Hypothalamus (tissue), 51 donors: Measurements from ENCODE around the gene EFCAB9.
A peak's percentile ranks its signal among the peaks of the same experiment; 100 is the strongest.

ENCODE experiments used
- DNase-seq, 51 donors: peaks; one replicate each; lab custom pipeline; 2025; lab: John Stamatoyannopoulos, UW

Gene EFCAB9

DNA sequence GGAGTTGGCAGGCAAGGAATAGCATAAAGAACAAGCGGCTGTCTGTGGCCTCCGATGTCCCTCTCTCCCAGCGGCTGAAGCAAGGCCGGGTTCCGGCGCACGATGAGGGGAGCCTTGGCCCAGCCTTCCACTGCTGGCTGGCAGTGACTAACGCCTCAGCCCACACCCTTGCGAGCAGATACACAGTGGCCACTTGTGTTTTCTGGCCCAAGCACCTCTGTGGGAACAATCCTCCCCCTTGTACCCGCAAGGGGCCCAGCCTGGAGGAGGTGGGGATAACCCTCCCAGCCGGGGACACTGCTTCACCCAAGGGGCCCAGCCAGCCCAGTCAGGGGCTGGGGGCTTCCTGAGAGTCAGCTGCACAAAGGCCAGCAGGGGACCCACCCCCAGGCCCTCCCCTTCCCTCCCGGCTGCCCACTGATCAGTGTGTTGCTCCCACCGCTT, 29.2 kb upstream of the EFCAB9 start:
- DNase-seq = peak in 36 of 51 donors; percentile 14 to 83 (median 58)

DNA sequence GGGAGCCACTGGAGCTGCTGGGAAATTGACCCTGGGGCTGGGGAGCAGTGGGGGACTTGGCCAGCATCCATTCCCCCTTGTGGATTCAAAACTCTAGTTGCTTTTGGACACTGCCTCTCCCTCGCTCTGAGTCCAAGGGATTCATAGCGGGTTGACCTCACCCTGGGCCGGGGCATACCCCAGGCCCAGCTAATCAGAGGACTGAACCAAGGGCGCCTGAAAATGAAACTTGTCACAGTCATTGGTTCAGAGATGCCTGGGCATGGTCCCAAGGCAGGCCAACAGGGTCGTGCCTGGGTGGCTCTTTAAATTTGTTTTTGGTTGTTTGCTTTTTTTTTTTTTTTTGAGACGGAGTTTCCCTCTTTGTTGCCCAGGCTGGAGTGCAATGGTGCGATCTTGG, 28.5 kb upstream of the EFCAB9 start:
- no peak for DNase-seq

DNA sequence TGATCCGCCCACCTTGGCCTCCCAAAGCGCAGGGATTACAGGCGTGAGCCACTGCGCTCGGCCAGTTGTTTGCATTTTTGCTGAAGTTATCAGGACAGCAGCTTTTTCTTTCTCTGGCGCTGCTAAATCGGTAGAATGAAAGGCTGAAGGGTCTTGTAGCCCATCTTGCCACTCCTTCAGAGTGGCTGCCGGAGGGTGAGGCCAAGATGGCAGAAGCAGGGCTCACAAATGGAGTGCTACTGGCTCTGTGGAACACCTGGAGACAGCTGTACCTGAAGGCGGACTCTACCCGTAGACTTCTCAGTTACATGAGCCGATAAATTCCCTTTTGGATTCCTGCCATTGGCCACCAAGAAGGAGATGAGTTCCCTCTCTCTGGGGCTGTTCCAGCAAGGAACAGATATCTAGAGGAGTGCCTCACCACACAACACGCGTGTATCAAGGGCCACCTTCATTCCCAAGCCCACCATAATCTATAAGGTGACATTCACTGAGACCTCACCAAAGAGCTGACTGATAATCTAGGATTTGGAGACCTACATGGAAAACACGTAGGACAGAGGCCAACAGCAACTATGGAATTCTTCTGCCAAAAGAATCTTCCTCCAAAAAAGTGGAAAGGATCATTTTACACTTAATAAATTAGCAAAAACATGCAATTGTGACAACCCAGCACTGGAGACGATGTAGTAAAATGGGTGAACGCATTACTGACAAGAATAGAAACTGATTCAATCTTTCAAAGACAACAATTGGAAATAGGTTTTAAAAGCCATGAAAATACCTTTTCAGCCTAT, 27.7 kb upstream of the EFCAB9 start:
- no peak for DNase-seq

DNA sequence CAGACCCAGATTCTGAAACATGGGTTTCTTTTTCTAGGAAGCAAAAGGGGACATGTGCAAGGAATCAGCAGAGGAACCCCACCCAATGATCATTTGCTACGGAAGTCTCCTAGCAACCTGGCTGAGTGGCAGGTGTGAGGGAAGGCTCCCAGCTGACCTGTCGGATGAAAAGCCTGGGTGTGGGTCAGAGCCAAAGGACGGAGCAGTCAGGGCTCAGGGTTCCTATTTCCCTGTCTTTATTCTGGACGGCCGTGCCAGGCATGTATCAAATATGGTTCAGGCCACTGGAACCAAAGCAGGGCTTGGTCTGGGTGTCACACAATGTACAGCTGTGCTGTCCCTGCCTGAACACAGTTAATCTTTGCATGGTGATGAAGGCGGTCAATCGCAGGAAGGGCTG, 26.1 kb upstream of the EFCAB9 start:
- no peak for DNase-seq

DNA sequence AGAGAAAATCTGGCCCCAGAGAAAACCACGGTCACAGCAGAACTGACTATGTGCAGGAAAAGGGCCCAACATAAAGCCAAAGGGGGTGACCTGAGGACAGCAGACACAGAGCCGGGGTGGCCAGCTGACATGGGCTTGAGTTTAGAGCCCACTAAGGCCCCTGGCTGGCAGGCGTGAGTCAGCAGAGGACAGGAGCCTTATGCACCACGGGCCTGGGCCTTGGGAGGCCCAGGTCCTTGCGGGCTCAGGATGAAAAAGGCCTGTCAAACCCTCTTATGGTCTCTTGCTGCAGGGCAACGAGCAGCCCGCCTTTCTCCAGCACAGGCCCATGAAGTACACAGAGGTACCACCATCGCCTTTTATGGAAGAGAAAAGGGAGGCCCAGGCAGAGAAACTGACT, 25.7 kb upstream of the EFCAB9 start:
- DNase-seq = no peak

DNA sequence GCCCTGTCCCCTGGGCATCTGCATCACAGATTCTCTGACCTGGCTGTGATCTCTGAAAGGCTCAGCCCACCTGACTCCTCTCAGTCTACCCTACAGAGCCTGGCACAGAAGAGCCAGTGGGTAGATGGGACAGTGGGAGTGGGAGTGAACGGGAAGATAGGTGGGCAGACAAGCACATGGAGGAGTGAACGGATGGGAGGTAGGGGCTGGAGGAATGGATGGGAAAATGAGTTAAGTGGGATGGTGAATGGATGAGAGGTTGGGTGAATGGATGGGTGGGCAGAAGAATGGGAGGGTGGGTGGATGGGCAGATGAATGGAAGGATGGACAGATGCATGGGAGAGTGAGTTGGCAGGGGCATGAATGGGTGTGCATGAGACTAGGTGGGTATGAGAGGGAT, 24.8 kb upstream of the EFCAB9 start:
- no peak for DNase-seq

DNA sequence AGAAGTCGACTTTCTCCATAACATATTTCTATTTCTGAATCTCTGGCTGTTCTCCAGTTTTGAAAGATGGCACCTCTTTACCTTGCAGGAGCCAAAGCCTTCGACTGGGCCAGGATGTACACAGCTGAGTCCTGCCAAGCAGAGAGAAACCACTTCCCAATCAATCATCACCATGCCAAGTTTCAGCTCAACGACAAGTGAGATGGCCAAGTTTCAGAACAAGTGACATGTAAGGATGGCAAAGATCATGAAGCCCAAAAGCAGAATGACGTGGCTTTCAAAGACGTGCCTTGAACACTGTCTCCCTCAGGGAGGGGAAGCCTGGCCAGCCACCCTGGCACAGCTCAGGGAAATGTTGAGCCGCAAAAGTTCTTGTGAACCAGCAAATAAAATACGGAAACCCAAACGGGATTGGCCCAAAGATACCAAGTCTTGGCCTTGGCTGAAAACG, 23.7 kb upstream of the EFCAB9 start:
- DNase-seq = no peak

DNA sequence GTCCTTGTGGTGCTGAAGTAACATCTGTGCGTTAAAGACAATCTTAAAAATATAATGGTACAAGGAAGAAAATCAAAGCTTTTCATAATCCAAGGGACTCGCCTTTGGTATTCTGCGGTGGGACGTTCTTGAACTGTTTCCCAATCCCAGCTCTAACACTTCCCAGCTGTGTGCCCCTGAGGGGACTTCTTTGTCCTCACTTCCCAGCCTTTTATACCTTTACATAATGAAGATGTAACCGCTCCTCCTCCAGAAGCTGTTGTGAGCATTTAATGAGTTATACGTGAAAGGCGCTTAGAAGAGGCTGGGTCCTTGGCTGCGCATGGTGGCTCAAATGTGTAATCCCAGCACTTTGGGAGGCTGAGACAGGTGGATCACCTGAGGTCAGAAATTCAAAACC, 22.9 kb upstream of the EFCAB9 start:
- no peak for DNase-seq

DNA sequence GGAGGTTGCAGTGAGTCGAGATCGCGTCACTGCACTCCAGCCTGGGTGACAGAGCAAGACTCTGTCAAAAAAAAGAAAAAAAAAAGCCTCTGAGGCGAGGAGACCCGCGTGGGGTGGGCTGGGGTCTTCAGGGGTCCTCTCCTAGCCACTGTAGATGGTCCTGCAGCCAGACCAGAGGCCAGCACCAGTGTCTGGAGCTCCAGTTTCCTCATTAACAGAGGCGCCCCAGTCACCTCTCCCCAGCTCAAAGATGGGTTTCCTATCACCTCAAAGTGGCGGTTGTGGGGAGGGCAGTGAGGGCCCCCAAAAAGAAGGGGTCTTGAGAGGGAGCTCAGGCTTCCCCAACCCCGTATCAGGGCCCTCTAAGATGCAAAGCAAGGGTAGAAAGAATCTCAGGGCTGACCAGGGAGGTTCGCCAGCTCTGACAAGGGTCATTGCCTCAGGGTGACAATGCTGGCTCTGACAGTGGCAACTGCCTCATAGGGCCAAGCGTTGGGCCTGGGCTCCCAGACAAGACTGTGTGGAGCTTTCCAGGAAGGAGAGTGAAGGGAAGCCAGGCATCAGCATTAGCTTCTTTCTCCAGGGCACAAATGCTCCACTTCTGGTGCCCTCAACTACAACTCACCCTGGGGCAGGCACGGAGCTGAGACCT, 20.9 kb upstream of the EFCAB9 start:
- peak in 34 of 51 donors; percentile 11 to 84 (median 53) for DNase-seq

DNA sequence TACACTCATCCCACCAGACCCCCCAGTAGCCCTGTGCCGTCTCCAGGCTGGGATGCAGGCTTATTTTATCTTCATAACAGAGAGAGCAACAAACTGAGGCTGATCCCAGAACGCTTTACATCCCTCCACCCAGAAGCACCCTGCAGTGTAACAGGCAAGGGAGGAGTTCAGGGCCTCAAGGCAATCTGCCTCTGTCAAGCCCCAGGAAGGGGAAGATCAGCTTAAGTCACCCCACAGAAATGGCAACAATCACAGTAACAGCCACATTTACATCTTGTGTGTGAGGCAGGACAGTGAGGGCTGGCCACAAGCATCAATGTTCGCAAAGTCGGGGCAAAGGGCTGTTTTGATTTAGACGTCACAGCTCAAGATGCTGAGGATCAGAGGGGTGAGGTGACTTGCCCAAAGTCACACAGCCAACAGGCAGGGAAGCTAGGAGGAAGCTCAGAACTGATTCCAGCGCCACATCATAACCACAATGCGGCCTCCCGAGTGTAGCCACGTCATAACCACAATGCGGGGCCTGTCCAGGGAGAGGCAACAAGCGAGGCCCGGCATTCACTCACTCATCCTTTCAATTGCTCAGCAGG, 20.3 kb upstream of the EFCAB9 start:
- no peak for DNase-seq

DNA sequence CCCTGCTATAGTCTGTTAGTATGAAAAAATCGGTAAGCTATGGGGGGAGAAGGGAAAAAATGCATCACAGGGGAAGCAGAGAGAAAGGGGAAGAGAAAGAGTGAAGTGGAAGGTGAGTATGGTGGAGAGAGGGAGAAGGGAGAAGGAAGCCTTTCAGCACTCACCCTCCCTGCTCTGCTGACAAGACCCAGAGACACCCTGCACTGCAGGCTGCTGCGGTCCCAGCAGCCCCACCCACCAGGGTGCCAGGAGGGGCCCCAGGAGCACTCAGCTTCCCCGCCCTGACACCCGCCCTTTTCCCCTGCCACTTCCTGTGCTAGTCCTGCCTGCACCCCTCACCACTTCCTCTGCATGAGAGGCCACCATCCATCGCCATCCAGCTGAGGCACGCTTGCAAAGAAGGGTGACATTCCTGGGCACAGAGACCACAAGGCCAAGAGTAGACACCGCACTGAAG, 18.7 kb upstream of the EFCAB9 start:
- DNase-seq = peak in 11 of 51 donors; percentile 8 to 37 (median 18)

DNA sequence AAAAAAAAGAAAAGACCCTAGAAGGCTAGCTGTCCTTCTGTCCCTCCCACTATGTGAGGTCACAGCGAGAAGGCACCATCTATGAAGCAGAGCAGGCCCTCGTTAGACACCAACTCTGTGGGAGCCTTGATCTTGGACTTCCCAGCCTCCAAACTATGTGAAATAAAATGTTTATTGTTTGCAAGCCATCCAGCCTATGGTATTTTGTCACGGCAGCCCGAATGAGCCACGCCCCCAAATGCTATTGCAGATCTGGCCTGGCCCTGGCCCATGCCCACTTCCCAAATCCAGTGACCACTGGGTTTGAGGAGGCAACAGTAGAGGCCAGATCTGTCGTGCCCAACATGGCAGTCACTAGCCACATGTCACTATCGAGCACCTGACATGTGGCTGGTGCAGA, 16.8 kb upstream of the EFCAB9 start:
- no peak for DNase-seq

DNA sequence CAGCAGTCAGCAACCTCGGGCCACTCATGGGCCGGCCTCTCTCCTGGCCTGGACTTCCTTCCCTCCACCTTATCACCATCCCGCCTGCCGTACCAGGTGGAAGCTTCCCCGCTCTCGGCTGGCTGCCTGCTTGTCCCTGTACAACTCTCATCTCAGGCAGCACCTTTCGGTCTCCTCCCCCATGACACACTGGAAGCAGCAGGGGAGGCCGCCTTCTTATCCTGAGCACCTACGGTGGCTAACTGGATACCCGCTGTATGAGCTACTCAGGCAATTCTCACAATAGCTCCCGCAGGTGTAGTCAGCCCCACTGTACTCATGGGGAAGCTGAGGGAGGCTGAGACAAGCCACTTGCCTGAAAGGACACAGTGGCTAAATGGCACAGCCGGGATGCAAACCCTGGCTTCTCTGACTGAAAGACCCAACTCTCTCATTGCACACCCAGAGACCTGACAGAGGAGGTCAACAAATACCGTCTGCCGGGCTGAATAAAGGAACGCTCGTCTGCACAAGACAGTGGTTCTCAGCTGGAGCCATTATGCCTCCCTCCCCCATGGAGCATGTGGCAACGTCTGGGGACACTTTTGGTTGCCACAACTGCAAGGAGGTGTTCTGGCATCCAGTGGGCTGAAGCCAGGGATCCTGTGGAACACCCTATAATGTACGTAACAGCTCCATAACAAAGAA, 15.5 kb upstream of the EFCAB9 start:
- DNase-seq = no peak

DNA sequence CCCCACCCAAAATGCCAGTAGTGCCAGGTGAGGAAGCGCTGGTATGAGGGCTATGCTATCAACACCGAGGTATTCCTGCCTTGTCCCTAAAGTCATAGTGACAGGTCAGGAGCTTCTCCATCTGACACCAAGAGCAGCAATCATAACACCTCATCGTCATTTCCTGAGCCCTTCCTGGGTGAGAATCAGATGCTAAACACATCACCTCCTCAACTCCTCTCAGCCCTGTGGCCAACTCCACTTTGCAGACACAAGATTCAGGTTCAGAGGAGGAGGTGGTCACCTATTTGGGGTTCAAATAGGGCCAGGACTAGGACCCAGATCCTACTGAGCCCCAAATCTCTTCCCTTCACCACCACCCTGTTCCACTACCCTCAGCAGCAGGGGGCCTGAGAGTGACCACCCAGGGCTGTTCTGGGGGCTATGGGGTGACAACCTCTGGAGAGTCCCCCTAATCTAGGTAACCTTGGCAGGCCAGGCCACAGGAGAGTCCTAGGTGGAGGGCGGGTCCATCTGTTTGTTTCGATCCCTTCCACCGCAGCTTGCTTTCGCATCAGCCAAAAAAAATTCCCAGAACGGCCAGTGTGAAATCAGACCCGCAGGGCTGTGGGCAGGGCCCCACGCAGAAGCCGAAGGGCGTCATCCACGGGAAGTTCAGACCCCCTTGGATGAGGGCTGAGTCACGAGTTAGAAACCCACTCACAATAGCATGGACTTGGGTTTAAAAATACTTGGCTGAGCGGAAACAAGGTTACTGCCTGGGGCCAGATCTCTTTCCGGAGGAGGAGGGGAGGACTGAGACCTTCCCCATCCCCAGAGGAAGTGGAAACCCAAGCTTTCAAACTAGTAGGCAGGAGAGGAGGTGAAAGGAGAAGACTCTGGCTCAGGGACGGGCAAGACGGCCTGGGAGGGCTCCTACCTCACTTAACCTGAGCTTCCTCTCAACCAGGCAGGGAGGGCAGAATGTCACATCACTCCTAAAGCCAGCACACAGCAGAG, 14.7 kb upstream of the EFCAB9 start:
- peak in 4 of 51 donors; percentile 10 to 18 (median 15) for DNase-seq

DNA sequence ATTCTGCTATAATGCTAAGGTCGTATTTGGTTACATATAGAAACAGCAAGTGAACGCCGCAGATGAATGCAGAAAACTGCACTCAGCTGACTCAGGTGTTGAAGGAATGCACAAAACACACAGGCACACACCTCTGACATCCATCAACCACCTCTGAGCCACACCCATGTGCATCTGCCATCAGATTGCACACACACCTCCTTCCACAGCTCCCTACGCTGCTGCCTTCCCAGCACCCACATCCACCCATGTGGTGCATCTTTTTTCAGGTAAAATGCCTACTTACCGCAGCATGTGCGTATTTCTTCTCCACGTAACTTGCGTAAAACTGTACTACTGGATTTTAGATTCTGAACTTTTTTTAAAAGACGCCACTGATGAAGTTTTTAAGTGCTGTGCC, 13.0 kb upstream of the EFCAB9 start:
- DNase-seq = no peak

DNA sequence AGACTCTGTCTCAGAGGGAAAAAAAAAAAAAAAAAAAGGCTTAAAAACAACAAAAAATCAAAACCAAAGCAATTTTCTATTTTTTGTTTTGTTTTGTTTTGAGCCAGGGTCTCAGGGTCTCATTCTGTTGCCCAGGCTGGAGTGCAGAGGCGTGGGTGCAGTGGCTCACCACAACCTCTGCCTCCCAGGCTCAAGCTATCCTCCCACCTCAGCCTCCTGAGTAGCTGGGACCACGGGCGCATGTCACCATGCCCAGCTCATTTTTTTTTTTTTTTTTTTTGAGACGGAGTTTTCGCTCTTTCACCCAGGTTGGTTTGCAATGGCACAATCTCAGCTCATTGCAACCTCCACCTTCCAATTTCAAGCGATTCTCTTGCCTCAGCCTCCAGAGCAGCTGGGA, 11.7 kb upstream of the EFCAB9 start:
- DNase-seq = no peak

DNA sequence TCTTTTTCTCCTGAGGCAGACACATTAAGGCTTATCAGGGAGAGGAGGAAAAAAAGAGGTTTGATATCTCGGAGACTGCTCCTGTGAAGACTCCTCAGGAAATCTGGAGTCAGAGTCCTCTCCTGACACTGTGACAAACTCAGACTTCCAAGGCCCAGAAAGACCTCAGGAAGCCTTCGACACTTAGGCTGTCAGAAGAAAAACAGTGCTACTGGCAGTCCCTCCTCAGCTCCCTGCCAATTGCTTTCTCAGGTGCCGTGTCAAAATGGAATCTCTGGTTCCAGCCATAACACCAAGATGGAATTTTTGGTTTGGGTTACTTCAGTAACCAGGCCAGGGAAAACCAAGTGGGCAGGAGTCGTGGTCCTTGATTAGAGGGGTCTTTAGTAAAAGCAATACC, 10.1 kb upstream of the EFCAB9 start:
- no peak for DNase-seq

DNA sequence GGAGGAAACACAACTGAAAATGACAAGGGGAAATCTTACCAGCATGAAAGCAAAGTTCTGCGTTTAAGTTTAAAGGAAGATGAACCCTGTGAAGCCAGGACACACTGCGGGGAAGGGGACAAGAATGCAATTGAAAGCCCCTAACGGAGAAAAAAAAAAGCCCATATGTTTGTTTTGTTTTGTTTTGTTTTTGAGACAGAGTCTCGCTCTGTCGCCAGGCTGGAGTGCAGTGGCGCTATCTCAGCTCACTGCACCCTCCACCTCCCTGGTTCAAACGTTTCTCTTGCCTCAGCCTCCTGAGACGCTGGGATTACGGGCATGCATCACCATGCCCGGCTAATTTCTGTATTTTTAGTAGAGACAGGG, 8.9 kb upstream of the EFCAB9 start:
- DNase-seq = no peak

DNA sequence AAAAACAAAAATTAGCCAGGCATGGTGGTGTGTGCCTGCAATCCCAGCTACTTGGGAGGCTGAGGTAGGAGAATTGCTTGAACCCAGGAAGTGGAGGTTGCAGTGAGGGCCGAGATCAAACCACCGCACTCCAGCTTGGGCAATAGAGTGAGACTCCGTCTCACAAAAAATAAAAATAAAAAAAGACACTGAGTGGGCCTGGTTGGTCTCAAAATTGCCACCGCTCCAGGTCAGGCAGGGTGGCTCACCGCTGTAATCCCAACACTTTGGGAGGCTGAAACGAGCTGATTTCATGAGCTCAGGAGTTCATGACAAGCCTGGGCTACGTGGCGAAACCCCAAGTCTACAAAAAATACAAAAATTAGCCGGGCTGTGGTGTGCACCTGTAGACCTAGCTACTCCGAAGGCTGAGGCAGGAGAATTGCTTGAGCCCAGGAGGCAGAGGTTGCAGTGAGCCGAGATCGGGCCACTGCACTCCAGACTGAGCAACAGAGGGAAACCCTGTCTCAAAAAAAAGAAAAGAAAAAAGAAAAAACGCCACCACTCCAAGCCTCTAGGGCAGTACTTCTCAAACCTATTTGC, 7.8 kb upstream of the EFCAB9 start:
- no peak for DNase-seq
